Cardiac fibroblast (primary cell): Measurements from ENCODE around the gene EPHB4.

Experiments
- DNase-seq, 2 donors: peaks; one replicate each; pipeline versions ENCODE4 v3.0.0 to v3.0.0-alpha.2; 2010; ENCODE audit warnings: low read depth in 2 of 2
- H3K4me3 ChIP-seq, 2 donors: replicated peaks in 1 of 2; 1 replicate in 1 of 2; 2 replicates in 1 of 2; pipeline ENCODE4 v1.5.1; 2011; ENCODE audit warnings: low read depth in 2 of 2, low read length in 2 of 2, mild to moderate bottlenecking in 2 of 2, moderate library complexity in 1 of 2
- TF ChIP-seq, protein P1 (sequence below): IDR thresholded peaks from one replicate; pipeline ENCODE4 v1.5.1; 2011; ENCODE audit warnings: low read depth, mild to moderate bottlenecking, low read length, inconsistent platforms

EPHB4 gene

DNA sequence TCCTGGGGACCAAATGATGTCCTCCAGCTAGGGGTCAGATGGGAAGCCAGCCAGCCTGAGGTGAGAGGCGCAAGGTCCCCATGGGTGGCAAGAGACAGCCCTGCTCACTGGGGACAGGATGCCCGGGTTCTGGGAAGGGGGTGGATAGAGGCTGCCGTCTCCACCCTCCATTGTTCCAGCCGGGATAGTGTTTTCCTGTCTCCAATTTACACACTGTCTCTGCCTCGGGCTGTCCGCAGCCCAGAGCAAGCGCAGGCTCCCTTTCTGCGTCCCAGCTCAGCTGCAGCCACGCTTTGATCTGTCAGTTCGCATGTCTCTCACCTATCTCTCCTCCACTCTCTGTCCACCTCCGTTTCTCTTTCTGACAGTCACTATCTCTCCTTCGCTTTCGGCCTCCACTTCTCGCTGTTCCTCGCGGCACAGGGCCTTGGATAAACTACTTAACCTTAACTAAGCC lies 2.1 kb downstream of the EPHB4 start:
- peak; percentile 33 to 38 for DNase-seq

DNA sequence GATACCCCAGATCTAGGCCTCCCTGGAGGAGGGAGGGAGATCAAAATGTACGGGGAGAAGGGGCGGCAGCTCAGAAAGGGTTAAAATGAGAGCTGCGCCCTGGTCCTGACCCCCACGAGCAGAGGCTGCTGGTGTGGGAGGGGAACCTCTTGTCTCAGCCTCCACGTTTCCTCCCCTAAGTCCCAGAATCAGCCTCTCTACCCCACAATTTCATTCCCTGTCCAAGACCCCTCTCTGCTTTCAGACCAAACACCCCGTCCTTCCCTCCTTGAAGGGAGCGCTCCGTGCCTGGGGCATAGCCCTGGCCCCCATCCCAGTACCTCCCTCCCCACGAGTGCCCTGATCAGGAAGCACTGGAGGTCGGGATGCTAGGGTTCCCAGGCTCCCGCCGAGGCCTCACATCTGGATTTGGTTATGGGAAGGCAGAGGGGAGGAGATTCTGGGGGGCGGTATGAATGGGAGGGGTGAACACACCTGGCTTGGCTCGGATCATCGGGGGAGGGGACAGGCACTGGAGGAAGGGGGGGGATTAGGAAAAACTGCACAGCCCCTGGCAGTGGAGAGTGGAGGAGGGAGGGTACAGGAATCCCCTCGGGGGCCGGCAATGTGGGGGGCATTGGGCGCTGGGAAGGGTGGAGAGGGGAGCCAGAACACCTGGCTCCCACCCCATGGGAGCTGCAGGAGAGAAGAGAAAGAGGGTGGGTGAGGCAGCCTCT lies 2.7 kb downstream of the EPHB4 start:
- peak overlapping the region; percentile 73 to 87 for H3K4me3 ChIP-seq
- TF ChIP-seq, protein P1, sequence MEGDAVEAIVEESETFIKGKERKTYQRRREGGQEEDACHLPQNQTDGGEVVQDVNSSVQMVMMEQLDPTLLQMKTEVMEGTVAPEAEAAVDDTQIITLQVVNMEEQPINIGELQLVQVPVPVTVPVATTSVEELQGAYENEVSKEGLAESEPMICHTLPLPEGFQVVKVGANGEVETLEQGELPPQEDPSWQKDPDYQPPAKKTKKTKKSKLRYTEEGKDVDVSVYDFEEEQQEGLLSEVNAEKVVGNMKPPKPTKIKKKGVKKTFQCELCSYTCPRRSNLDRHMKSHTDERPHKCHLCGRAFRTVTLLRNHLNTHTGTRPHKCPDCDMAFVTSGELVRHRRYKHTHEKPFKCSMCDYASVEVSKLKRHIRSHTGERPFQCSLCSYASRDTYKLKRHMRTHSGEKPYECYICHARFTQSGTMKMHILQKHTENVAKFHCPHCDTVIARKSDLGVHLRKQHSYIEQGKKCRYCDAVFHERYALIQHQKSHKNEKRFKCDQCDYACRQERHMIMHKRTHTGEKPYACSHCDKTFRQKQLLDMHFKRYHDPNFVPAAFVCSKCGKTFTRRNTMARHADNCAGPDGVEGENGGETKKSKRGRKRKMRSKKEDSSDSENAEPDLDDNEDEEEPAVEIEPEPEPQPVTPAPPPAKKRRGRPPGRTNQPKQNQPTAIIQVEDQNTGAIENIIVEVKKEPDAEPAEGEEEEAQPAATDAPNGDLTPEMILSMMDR = no peak
- no peak for DNase-seq

More for the DNA sequence above, 2.1 kb downstream of the EPHB4 start:
- H3K4me3 ChIP-seq = peak overlapping the region; percentile 73 to 87
- TF ChIP-seq, protein P1 = no peak

DNA sequence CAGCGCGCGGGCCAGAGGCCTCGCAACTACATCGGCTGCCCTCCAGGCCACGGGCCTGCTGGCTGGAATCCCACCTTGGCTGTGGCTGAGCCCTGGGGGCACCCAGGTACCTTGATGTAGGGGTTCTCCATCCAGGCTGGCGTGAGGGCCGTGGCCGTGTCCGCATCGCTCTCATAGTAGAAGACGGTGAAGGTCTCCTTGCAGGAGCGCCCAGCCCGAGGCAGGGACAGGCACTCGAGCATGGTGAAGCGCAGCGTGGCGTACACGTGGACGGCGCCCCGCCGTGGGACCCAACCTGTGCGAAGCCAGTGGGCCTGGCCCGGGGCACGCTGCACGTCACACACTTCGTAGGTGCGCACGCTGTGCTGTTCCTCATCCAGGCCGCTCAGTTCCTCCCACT lies 3.8 kb downstream of the EPHB4 start:
- DNase-seq = no peak
- TF ChIP-seq, protein P1 = no peak
- no peak overlapping the region for H3K4me3 ChIP-seq

DNA sequence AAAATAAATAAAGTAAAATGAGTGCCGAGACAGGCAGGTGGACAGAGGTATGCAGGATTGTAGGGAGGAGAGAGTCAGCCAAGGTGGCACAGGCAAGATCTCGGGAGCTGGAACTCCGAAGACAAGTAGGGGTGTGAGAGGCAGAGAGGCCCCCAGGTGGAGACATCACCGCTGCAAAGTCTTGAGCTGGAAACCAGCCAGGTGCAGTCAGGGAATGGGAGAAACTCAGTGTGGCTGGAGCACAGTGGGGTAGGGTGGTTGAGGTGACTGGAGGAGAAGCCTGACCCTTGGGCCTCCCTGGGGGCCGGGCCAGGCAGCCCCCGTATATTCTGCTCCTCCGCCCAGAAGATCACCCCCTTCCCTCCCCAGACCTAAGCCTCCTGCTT lies 4.2 kb downstream of the EPHB4 start:
- TF ChIP-seq, protein P1 = no peak
- no peak overlapping the region for H3K4me3 ChIP-seq
- no peak for DNase-seq

DNA sequence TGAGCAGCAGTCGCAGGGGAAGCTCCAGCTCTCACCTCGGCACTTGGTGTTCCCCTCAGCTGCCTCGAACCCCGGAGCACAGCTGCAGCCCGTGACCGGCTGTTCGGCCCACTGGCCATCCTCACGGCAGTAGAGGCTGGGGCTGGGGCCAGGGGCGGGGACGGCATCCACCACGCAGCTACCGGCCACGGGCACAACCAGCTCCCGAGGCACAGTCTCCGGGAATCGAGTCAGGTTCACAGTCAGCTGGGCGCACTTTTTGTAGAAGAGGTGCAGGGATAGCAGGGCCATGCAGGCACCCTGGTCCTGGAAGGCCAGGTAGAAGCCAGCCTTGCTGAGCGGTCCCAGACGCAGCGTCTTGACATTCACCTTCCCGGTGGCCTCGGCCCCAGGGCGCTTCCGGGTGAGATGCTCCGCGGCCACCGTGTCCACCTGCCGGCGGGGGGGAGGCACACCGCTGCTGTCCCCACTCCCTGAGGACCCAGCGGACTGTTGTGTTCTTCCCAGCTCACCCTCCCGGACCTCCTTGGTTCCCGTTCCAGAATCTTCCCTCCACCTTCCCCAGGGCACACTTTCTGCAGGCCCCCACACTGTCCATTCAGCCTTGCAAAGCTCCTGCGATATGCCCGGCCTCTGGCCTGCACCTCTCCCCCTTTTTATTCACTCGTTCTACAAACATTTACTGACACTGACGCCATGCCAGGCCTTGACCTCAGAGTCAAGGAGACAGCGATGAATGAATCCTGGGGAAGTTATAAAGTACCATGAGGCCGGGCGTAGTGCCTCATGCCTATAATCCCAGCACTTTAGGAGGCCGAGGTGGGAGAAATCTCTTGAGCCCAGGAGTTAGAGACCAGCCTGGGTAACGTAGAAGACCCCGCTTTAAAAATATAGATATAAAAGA lies 4.8 kb downstream of the EPHB4 start:
- no peak overlapping the region for H3K4me3 ChIP-seq
- TF ChIP-seq, protein P1 = no peak
- DNase-seq = no peak

DNA sequence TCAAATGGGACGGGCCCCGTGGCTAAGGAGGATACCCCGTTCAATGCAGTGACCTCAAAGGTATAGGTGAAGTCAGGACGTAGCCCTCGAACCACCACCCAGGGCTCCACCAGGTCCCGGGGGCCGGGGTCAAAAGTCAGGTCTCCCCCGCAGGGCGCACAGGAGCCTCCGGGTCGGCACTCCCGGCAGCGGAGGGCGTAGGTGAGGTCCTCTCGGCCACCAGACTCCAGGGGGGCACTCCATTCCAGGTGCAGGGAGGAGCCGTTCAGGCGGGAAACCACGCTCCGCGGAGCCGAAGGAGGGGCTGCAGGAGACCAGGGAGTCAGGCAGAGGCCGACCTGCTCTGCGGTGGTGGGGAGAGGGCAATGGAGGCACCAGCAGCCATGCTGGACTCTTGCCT lies 7.7 kb downstream of the EPHB4 start:
- TF ChIP-seq, protein P1 = no peak
- H3K4me3 ChIP-seq = no peak overlapping the region
- DNase-seq = no peak
